Measurements from ENCODE around the gene UNC13A.

DNA sequence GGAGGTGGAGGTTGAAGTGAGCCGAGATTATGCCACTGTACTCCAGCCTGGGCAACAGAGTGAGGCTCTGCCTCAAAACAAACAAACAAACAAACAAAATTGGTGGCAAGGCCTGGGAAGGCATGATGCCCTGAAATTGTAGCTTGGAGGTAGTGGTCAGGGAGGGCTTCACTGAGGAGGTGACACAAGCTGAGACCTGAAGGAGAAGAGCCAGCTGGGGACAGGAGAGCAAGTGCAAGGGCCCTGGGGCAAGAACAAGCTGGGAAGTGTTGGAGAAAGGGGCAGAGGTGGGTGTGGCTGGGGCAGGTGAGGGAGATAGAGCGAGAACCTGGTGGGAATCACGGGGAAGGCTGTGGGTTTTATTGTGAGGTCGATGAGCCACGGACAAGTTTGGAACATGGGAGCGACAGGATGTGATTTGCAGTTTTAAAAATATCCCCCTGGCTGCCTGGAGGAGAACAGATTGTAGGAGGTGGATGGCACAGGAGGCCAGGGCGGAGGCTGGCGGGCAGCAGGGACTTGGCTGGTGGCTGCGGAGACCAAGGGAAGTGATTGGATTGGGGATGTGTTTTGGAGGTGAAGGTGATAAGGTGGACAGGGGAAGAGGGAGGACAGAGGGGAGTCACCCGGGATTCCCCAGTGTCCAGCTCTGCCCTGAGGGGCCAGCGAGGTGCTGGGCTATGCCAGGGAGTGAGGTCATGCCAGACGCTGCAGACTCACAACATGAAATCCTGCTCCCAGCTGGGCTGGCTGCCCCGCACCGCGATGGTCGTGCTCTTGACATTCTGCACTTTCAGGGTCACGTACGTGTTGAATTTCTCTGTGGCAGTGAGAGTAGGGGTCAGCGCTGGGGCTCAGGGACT lies 14.0 kb downstream of the UNC13A start:
- TF ChIP-seq, protein P1, sequence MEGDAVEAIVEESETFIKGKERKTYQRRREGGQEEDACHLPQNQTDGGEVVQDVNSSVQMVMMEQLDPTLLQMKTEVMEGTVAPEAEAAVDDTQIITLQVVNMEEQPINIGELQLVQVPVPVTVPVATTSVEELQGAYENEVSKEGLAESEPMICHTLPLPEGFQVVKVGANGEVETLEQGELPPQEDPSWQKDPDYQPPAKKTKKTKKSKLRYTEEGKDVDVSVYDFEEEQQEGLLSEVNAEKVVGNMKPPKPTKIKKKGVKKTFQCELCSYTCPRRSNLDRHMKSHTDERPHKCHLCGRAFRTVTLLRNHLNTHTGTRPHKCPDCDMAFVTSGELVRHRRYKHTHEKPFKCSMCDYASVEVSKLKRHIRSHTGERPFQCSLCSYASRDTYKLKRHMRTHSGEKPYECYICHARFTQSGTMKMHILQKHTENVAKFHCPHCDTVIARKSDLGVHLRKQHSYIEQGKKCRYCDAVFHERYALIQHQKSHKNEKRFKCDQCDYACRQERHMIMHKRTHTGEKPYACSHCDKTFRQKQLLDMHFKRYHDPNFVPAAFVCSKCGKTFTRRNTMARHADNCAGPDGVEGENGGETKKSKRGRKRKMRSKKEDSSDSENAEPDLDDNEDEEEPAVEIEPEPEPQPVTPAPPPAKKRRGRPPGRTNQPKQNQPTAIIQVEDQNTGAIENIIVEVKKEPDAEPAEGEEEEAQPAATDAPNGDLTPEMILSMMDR (IDR thresholded peaks at IDR 0.05), result no peak
- no peak for TF ChIP-seq POLR2A (IDR thresholded peaks at IDR 0.05)

Data from sigmoid colon (tissue), 3 donors.